ENCODE measurements around the gene ESRRB. TPM values are rescaled to one million over a fixed set of nuclear protein-coding genes. Genes with fewer than 3 reads are reported as not detected.

The ESRRB gene
- total RNA-seq, 1 experiment from 2014 or later: not detected

DNA sequence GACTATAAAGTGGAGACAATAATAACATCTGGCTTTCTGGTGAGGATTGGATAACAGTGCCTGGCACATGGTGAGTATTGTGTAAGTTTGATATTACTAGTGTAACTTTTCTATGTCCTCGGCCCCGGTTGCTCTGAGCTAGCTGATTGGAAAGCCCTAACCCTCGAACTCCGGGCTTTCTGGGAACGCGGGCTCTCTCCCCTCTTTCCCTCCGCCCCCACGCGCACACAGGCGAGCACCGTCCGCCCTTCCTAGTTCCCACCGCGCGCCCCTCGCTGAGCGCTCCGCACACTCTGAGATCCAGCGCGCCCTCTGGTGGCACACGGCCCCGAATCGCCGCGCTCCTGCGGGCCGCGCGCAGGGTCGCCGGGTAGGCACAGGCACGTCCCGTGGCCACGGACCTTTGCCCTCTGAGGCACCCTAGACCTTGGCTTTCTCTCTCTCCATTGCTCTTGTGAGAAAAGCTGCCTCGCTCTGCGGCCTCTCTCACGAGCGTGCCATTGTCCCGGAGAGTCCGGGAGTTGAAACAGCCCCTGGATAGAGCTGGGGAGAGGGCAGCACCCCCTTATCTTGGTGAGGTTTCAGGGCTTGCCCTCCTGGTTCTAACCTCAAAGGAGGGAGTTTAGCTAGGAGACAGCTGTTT lies 23.2 kb upstream of the ESRRB start:
- DNase-seq (ENCODE audit: low spot score): no peak

DNA sequence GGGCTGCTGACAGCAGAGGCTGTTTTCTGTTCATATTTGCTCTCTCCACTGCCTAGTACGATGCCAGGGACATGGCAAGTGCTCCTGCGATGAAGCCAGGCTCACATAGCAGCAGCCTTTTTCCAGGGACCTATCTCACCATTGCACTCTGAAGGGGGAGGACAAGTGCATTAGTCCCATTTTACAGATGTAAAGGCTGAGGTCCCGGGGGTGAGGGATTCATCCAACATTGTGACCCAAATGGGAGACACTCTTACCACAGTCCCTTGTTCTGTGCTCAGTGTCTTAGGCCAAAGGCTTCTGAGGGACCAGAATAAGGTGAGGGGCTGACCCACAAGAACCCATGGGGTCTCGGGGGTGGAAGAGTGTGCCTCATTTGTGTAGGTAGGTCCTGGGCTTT lies 21.6 kb upstream of the ESRRB start:
- DNase-seq (ENCODE audit: low spot score): no peak

DNA sequence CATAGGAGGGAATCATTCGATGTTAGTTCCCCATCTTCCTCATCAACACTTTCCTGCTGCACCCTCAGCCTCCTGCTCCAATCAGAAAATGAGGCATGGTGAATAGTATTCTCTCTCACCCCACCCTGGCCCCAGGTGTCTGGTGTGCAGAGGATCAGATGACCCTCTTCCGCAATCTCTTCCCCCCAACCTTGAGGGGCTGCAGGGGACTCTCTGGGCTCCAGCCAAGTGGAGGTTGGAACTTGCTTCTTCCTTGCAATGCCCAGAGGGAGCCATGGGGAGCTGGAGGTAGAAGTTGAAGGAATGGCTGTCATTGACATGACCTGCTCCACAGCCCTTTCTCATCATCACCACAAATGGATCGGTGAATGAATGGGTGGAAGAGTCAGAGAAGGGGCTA lies 20.2 kb upstream of the ESRRB start:
- DNase-seq (ENCODE audit: low spot score): no peak

GRCh38 chr14:76371066-76371465 lies 4.9 kb upstream of the ESRRB start:
- DNase-seq (ENCODE audit: low spot score): no peak

GRCh38 chr14:76373456-76373855 lies 2.5 kb upstream of the ESRRB start:
- DNase-seq (ENCODE audit: low spot score): no peak

- no peak for DNase-seq (ENCODE audit: low spot score)
These were observed 453 bp upstream of the ESRRB start for GRCh38 chr14:76375484-76375883.

- no peak for DNase-seq (ENCODE audit: low spot score)
These were observed 506 bp downstream of the ESRRB start for GRCh38 chr14:76376409-76376877.

DNA sequence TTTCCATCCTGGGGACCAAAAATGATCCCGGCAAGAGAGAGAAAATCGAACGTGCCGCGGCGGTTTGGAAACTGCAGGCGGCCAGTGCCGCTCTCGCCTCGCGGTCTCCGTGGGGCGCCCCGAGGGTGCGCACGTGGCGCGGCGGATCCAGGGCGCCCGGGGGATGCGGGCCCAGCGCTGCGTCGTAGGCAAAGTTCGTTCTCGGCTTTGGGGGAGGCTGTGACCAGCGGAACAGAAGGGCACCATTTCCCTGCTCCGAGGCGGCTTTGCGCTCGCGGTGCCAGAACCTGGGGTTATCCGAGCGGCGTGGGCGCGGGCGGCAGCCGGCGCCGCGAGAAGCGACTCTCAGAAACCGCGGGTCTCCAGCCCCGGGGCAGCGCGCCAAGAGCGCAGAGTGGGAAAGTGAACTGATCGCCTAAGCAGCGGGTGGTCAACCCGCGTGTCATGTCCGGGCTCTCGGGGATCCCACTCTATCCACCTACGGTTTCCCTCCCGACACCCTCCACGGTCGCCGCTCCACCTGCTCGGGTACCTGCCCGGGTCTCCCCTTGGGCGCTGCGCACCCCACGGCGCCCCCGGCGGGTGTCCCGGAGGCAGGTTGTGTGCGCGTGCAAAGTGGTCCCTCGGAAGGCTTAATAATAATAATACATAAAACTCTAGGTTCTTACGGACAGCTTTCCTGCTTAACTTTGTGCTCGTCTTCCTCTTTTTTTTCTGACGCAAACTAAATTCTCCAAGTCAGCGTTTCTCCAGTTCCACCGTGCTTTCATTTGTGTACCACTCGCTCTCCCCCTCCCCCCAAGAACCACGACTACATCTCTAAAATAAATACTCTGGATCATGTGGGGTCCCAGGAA lies 1.2 kb downstream of the ESRRB start:
- DNase-seq (ENCODE audit: low spot score): no peak

DNA sequence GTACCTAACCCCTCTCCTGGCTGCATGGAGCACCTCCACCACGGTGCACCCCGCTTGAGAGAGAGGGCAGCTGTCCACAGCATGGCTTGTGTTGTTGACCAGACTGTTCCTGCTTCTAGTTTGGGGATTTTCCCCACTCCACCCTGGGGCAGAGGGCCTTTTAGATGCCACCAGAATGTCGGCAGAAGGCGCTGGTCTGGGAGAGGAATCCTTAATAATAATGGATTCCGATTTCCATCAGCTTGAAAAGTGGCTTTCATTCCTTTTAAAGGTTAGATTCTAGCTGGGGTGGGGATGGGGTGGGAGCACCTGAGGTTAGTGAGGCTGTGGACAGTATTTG lies 1.8 kb downstream of the ESRRB start:
- no peak for DNase-seq (ENCODE audit: low spot score)

GRCh38 chr14:76380991-76381390 lies 5.1 kb downstream of the ESRRB start:
- DNase-seq (ENCODE audit: low spot score): no peak

GRCh38 chr14:76381817-76382494 lies 6.0 kb downstream of the ESRRB start:
- no peak for DNase-seq (ENCODE audit: low spot score)

GRCh38 chr14:76382495-76382832 lies 6.5 kb downstream of the ESRRB start:
- no peak for DNase-seq (ENCODE audit: low spot score)

GRCh38 chr14:76385435-76385834 lies 9.5 kb downstream of the ESRRB start:
- no peak for DNase-seq (ENCODE audit: low spot score)

DNA sequence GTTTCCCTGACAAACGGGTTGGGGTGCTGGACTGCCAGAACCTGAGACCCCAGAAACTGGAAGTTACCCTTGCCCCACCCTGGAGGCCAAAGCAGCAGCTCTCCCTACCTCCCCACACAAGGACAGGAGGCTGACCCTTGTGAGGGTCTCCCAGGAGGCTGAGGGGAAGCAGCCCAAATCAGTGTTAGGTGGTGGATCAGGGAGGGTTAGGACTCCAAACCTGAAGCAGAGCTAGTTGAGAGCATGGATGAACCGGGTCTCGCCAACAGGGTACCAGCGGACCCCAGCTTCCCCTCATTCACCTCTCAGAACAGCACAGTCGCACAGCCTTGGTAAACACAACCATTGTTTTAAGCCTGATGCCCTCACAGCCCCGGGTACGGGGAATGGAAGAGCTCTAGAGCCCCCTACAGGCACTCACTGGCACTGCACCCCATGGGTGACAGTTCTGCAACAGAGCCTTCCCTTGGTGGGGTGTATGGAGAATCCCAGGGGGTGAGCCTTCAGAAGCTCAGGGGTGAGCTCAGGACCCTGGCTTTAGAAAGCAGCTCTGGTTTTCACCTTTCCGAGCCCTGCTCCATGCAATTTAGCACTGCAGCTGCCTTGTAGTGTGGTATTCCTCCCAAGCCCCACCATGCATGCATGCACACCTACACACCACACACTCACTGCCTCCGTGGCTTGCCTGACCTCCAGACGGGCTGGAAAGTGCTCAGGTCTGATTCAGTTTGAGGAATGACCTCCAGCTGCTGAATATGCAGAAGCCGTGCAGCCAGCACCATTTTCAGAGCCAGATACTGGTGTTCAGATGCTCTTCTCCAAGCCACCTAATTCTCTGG lies 11.2 kb downstream of the ESRRB start:
- peak; percentile 32 for DNase-seq (ENCODE audit: low spot score)

DNA sequence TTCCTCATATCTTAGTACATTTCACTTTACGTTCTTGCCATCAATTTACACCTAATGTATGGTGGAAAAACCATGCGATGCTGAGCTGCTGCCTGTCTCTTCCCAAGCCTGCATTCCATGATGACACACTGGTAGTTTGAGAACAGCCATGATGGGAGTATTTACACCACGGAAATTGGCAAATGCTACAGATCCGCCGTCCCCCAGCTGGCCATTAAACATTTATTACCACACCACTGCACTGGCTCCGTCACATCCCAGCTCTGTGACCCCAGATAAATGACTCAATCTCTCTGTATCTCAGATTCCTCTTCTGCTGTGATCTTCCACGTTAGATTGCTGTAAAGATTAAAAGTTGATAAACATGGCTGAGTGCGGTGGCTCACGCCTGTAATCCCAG lies 13.9 kb downstream of the ESRRB start:
- no peak for DNase-seq (ENCODE audit: low spot score)

DNA sequence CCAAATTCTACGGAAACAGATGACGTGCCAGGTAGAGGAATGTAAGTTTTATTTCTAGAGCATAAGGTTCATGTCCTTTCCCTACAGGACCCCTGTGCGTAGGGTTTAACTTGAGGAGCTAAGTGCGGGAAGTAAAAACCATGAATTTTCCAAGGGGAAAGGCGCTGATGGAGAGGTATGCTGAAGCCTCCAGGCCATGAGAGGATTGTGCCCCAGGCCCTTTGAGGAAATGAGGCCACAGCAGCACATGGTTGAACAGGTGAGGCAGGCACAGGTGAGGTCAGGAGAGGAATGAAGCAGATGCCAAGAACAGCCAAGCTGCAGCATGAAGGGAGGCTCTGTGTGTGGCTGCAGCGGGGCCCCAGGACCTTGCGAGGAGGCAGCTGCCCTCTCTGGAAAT lies 14.7 kb downstream of the ESRRB start:
- DNase-seq (ENCODE audit: low spot score): no peak

DNA sequence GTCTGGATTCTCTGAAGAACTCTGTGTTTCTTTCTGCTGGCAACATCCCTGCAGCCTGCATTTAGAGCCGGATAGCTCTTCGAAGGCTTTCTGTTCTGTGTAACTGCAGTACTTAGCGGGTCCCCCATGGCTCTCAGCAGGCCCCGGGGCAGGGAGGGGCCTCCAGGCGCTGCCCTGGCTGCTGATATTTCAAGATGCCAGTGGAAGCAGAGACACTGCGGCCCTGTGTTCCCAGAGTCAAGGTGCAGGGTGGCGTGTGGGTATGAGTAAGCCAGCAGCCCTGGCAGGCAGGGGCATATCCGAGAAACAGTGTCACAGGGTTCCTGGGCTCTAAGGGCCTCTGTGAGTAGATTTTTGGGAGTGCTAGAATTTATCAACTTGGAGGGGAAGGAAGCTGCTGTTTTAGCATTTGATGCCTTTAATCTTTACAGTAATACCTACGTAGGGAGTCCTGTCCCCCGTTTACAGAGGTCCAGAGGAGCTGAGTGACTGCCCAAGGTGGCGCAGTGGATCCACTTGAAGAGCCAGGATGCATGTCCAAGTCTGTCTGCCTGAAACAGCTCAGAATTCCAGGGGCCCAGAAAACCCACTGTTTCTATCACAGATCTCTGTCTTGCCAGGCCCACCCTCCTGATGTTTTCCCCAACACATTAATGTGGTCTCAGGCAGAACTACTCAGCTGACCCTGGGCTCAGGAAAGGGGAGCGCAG lies 16.2 kb downstream of the ESRRB start:
- no peak for DNase-seq (ENCODE audit: low spot score)

DNA sequence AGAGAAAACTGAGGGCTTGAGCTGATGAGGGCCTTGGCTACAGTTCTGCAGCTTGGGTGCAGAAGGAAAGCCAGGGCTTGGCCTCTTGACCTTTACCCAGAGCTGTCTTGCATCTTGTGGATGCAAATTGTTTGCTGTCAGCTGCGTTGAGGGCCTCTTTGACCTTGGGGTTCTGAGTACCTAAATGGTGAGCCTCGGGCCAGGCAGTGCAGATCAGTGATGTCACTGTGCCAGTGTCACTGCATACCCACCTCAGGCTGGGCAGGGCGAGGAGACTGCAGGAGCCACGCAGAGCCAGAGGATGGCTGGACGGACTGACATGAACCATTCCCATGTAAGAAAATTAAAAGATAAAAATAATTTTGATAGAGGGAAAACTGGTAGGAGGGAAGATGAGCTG lies 18.6 kb downstream of the ESRRB start:
- no peak for DNase-seq (ENCODE audit: low spot score)

- DNase-seq (ENCODE audit: low spot score): no peak
These were observed 19.2 kb downstream of the ESRRB start for GRCh38 chr14:76395161-76395560.

- no peak for DNase-seq (ENCODE audit: low spot score)
These were observed 20.8 kb downstream of the ESRRB start for GRCh38 chr14:76396714-76397187.

DNA sequence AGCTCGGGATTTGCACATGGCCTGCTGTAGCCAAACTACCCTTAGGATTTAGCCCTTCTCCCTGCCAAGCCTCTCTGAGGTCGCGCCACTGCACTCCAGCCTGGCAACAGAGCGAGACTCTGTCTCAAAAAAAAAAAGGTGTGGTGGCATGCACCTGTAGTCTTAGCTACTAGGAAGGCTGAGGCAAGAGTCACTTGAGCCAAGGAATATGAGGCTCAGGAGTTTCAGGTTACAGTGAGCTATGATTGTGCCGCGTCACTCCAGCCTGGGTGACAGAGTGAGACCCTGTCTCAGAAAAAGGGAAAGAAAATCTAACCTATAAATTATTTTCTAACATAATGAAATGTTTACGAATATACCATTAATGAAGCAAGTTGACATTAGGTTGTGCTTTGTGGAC lies 29.7 kb downstream of the ESRRB start:
- no peak for DNase-seq (ENCODE audit: low spot score)
